HepG2 (cell line): ENCODE results near the gene ACSF3. TPM values are rescaled to one million over a fixed set of nuclear protein-coding genes. Genes with fewer than 3 reads are reported as not detected.

Experiments used
- ELF3 ChIP-seq: IDR thresholded peaks from 2 replicates; pipeline ENCODE4 v1.6.1; 2016; ENCODE audit warnings: missing genetic modification reagents, missing compliant biosample characterization
- GABPA ChIP-seq, 2 experiments: IDR thresholded peaks; 2 replicates each; pipeline ENCODE4 v1.6.1; 2011 to 2016; ENCODE audit warnings: low read depth in 2 of 2, low read length in 1 of 2, missing biosample characterization in 1 of 2, missing genetic modification characterization in 1 of 2
- GRHL1 ChIP-seq: sonication (generic); formaldehyde crosslinking; conservative IDR thresholded peaks from 2 replicates; pipeline ENCODE4 v1.8.0; 2022; ENCODE audit warnings: missing genetic modification reagents
- HIC2 ChIP-seq: sonication (generic); formaldehyde crosslinking; IDR thresholded peaks from 2 replicates; pipeline ENCODE4 v1.9.0; 2022; ENCODE audit warnings: low read depth, missing genetic modification reagents
- HMG20A ChIP-seq: IDR thresholded peaks from 2 replicates; pipeline ENCODE4 v1.6.1; 2016; ENCODE audit warnings: borderline replicate concordance
- HOXA9 ChIP-seq: sonication (generic); formaldehyde crosslinking; IDR thresholded peaks from 2 replicates; pipeline ENCODE4 v1.8.1; 2022; ENCODE audit warnings: missing genetic modification reagents, mild to moderate bottlenecking, moderate library complexity, borderline replicate concordance
- IRX3 ChIP-seq: sonication (generic); formaldehyde crosslinking; IDR thresholded peaks from 2 replicates; pipeline ENCODE4 v1.8.1; 2023; ENCODE audit warnings: mild to moderate bottlenecking, low read depth, missing genetic modification reagents, borderline replicate concordance
- JUND ChIP-seq: sonication (generic); formaldehyde crosslinking; IDR thresholded peaks from 2 replicates; pipeline ENCODE4 v1.8.0; 2022; ENCODE audit warnings: mild to moderate bottlenecking, missing genetic modification reagents
- KDM5B ChIP-seq: sonication (generic); formaldehyde crosslinking; IDR thresholded peaks from 2 replicates; pipeline ENCODE4 v1.4.0; 2020; ENCODE audit warnings: missing genetic modification reagents, mild to moderate bottlenecking, borderline replicate concordance
- KMT2A ChIP-seq: sonication (generic); formaldehyde crosslinking; IDR thresholded peaks from 2 replicates; pipeline ENCODE4 v1.4.0; 2020; ENCODE audit warnings: missing genetic modification reagents
- MXI1 ChIP-seq: IDR thresholded peaks from 3 replicates; pipeline ENCODE4 v1.6.1; 2012; ENCODE audit warnings: low read depth, low read length, inconsistent platforms, borderline replicate concordance
- NFYC ChIP-seq: IDR thresholded peaks from 2 replicates; pipeline ENCODE4 v1.6.1; 2016; ENCODE audit warnings: missing genetic modification reagents, missing compliant biosample characterization
- POLR2AphosphoS5 ChIP-seq: IDR thresholded peaks from 2 replicates; pipeline ENCODE4 v1.6.1; 2012; ENCODE audit warnings: low read depth, low read length
- PREB ChIP-seq: sonication (generic); formaldehyde crosslinking; IDR thresholded peaks from 2 replicates; pipeline ENCODE4 v1.4.0; 2020; ENCODE audit warnings: missing genetic modification reagents
- TCF7 ChIP-seq: sonication (generic); IDR thresholded peaks from 2 replicates; pipeline ENCODE4 v1.6.1; 2016; ENCODE audit warnings: antibody characterized with exemption, low read depth
- TEF ChIP-seq: sonication (generic); formaldehyde crosslinking; IDR thresholded peaks from 2 replicates; pipeline ENCODE4 v1.5.0; 2020; ENCODE audit warnings: missing genetic modification reagents
- TMF1 ChIP-seq: sonication (generic); formaldehyde crosslinking; IDR thresholded peaks from 2 replicates; pipeline ENCODE4 v1.8.1; 2022; ENCODE audit warnings: low read depth, missing genetic modification reagents
- TOE1 ChIP-seq: sonication (generic); formaldehyde crosslinking; IDR thresholded peaks from 2 replicates; pipeline ENCODE4 v1.4.0; 2020; ENCODE audit warnings: mild to moderate bottlenecking, missing genetic modification reagents
- YEATS4 ChIP-seq: sonication (generic); formaldehyde crosslinking; IDR thresholded peaks from 2 replicates; pipeline ENCODE4 v1.4.0; 2020; ENCODE audit warnings: missing genetic modification reagents, borderline replicate concordance
- ZMYM2 ChIP-seq: sonication (generic); formaldehyde crosslinking; IDR thresholded peaks from 2 replicates; pipeline ENCODE4 v1.8.0; 2022; ENCODE audit warnings: mild to moderate bottlenecking, missing genetic modification reagents
- ZNF260 ChIP-seq: sonication (generic); formaldehyde crosslinking; IDR thresholded peaks from 2 replicates; pipeline ENCODE4 v1.4.0; 2020; ENCODE audit warnings: missing genetic modification reagents, low read depth, mild to moderate bottlenecking, borderline replicate concordance
- ZNF430 ChIP-seq: sonication (generic); formaldehyde crosslinking; IDR thresholded peaks from 2 replicates; pipeline ENCODE4 v1.9.0; 2021; ENCODE audit warnings: mild to moderate bottlenecking, missing genetic modification reagents
- ZNF740 ChIP-seq: sonication (generic); formaldehyde crosslinking; IDR thresholded peaks from 2 replicates; pipeline ENCODE4 v1.4.0; 2020; ENCODE audit warnings: missing genetic modification reagents
- ZNF75D ChIP-seq: sonication (generic); formaldehyde crosslinking; IDR thresholded peaks from 2 replicates; pipeline ENCODE4 v1.8.1; 2023; ENCODE audit warnings: missing genetic modification reagents, mild to moderate bottlenecking, borderline replicate concordance
- ZNF792 ChIP-seq: IDR thresholded peaks from 2 replicates; pipeline ENCODE4 v1.6.1; 2016
- polyA plus RNA-seq, 8 experiments: library from polyadenylated mRNA; depleted of rRNA in 3 of 8; stranded (reverse) in 7 of 8; unstranded in 1 of 8; fragments of >200 nt; fragmentation: Illumina TruSeq in 4 of 8; extraction: Trizol in 4 of 8; gene quantifications; 2 replicates each; pipeline versions ENCODE4 v1.2.1 to v1.2.3, GENCODE V29; 2011 to 2016; ENCODE audit warnings: low read depth in 4 of 8, missing spikeins in 1 of 8, mixed read lengths in 1 of 8; ENCODE audit not compliant: insufficient read depth in 1 of 8
- total RNA-seq, 5 experiments: library from RNA; depleted of rRNA; stranded (reverse); fragments of >200 nt; fragmentation: Illumina TruSeq; extraction: Trizol; gene quantifications; 2 replicates each; pipeline ENCODE4 v1.2.3, GENCODE V29; 2016; ENCODE audit warnings: low read depth in 1 of 5

The ACSF3 gene
- total and polyA plus RNA-seq, 2 of the 13 experiments (the other 11 are each of a cell fraction or from before 2014, with no cell fraction given), result 14.9 to 30.6 TPM

GRCh38 chr16:89159066-89159849 is 65.6 kb downstream of the ACSF3 start (continued):
- TF ChIP-seq IRX3 (CRISPR knock-in tag) (peak; percentile 87), TMF1 (CRISPR knock-in tag) (peak; percentile 93), JUND (CRISPR knock-in tag) (peak; percentile 63; the same call in 1 of the 2 replicates), TCF7 (no peak), KMT2A (CRISPR knock-in tag) (no peak), ZNF260 (CRISPR knock-in tag) (no peak), HMG20A (peak; percentile 56; the same call in 1 of the 2 replicates), YEATS4 (CRISPR knock-in tag) (peak; percentile 45; the same call in 1 of the 2 replicates), ZMYM2 (peak; percentile 87), GABPA (IDR thresholded peaks at IDR 0.05; ENCODE audit: low read depth, low read length) (no peak), GABPA (CRISPR knock-in tag; IDR thresholded peaks at IDR 0.05; ENCODE audit: low read depth) (peak; percentile 32; the same call in 1 of the 2 replicates), GRHL1 (CRISPR knock-in tag) (no peak), TEF (CRISPR knock-in tag) (no peak), ZNF430 (CRISPR knock-in tag) (peak; percentile 88), HOXA9 (CRISPR knock-in tag) (peak; percentile 88), ZNF740 (peak; percentile 21; the same call in 1 of the 2 replicates), POLR2AphosphoS5 (no peak), TOE1 (CRISPR knock-in tag) (no peak), MXI1 (peak; percentile 42; the same call in 1 of the 3 replicates), NFYC (0 out of 2 replicates have a peak, but pooled peaks have one; percentile 31), KDM5B (peak; percentile 93), ELF3 (CRISPR knock-in tag) (peak; percentile 86), ZNF75D (CRISPR knock-in tag) (no peak), ZNF792 (CRISPR knock-in tag) (peak; percentile 76), HIC2 (CRISPR knock-in tag) (peak; percentile 65), PREB (CRISPR knock-in tag) (0 out of 2 replicates have a peak, but pooled peaks have one; percentile 57)
